HG02571 (cell line): ENCODE data around the gene MAMDC2.
"Not testable (repeated sequence)": the region's sequence is repeated elsewhere in the genome, so short reads cannot be mapped to it uniquely, and the experiment has no call there.

Experiments
- ATAC-seq: cut with Tn5 transposase; IDR thresholded peaks from one replicate; pipeline ENCODE4 v1.9.1; 2021; ENCODE audit warnings: mild to moderate bottlenecking, moderate library complexity; ENCODE audit not compliant: unreplicated experiment

Gene MAMDC2

GRCh38 chr9:70035691-70036090, 8.0 kb upstream of the MAMDC2 start:
- no peak for ATAC-seq

GRCh38 chr9:70036641-70037040, 7.0 kb upstream of the MAMDC2 start:
- no peak for ATAC-seq

GRCh38 chr9:70038171-70038621, 5.5 kb upstream of the MAMDC2 start:
- ATAC-seq: not testable (repeated sequence)

GRCh38 chr9:70040376-70040903, 3.2 kb upstream of the MAMDC2 start:
- no peak for ATAC-seq

GRCh38 chr9:70042461-70043215, 1.0 kb upstream of the MAMDC2 start:
- no peak for ATAC-seq

- no peak for ATAC-seq
Observed at GRCh38 chr9:70043285-70043684, 363 bp upstream of the MAMDC2 start.

GRCh38 chr9:70044490-70045307, 1.1 kb downstream of the MAMDC2 start:
- ATAC-seq: no peak

- ATAC-seq: no peak
Observed at GRCh38 chr9:70045452-70045851, 1.8 kb downstream of the MAMDC2 start.

- no peak for ATAC-seq
Observed at GRCh38 chr9:70046274-70047070, 2.8 kb downstream of the MAMDC2 start.

GRCh38 chr9:70049236-70049635, 5.6 kb downstream of the MAMDC2 start:
- no peak for ATAC-seq

- no peak for ATAC-seq
Observed at GRCh38 chr9:70049672-70050271, 6.1 kb downstream of the MAMDC2 start.

- no peak for ATAC-seq
Observed at GRCh38 chr9:70052768-70053167, 9.1 kb downstream of the MAMDC2 start.

- no peak for ATAC-seq
Observed at GRCh38 chr9:70053864-70054263, 10.2 kb downstream of the MAMDC2 start.

- ATAC-seq: no peak
Observed at GRCh38 chr9:70054521-70054920, 10.9 kb downstream of the MAMDC2 start.

GRCh38 chr9:70055406-70056210, 12.0 kb downstream of the MAMDC2 start:
- ATAC-seq: no peak

- no peak for ATAC-seq
Observed at GRCh38 chr9:70056211-70056944, 12.7 kb downstream of the MAMDC2 start.

GRCh38 chr9:70058569-70059116, 15.0 kb downstream of the MAMDC2 start:
- ATAC-seq: no peak

GRCh38 chr9:70060148-70060882, 16.7 kb downstream of the MAMDC2 start:
- no peak for ATAC-seq
